ENCODE data around the gene PDXP.

The PDXP gene

GRCh38 chr22:37628830-37629229, 29.7 kb upstream of the PDXP start:
- no peak for DNase-seq

- DNase-seq = no peak
Measured at GRCh38 chr22:37629928-37630327, 28.6 kb upstream of the PDXP start.

GRCh38 chr22:37630839-37631435, 27.6 kb upstream of the PDXP start:
- DNase-seq = no peak

DNA sequence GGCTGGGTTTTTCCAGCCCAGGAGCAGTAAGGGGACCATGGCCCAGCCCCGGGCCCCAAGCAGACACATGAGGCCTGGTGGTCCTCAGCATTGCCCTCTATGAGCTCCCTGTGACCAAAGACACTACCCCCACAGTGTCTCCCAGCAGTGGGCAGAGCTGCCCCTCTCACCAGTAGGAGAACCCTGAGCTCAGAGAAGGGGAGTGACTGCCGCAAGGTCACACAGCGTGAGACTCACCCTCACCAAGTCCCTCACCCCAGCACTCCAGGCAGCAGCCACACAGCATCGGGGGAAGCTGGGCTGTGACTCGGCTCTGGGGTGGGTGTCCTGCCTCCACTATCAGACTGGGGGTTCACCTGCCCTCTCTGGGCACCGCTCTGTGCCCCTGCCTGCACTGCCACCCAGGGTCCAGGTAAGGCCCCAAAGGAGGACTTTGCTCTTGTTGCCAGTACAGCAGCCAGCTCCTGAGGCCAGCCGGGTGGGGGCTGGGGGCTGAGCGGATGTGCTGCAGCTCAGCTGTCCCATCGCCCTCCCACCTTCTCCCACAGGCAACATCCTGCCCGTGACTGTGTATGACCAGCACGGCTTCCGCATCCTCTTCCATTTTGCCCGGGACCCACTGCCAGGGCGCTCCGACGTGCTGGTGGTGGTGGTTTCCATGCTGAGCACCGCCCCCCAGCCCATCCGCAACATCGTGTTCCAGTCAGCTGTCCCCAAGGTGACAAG, 26.9 kb upstream of the PDXP start:
- DNase-seq = no peak

DNA sequence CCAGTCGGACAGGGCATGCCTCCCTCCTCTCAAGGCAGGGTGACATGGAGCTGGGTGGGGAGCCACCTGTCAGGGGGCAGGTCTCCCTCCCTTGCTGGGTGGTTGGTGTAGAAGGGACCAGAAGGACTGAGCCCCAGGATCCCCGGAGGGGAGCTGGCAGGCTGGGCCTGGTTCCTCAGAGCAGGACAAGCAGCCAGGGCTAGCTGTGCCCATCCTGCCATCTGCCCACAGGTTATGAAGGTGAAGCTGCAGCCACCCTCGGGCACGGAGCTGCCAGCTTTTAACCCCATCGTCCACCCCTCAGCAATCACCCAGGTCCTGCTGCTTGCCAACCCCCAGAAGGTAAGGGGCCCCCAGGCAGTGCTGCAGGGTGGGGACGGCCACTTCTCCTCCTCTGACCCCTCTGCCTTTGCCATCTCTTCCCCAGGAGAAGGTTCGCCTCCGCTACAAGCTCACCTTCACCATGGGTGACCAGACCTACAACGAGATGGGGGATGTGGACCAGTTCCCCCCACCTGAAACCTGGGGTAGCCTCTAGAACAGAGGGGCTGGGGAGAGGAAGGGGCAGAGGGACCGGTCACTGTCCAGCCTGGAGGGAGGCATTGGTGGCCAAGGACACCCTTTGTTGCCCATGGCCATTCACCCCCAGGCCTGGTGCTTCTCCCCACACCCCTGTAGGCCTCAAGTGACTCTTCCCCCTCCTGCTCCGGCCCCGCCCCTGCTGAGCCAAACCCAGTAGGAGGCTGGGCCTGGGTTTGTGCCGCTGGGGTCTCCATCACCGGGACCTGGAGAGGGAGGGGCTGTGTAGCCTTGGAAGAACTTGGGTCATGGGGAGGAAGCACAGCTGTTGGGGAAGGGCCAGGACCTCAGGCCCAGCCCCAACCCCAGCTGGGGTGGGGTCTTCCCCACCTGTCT, 26.1 kb upstream of the PDXP start:
- DNase-seq = no peak

DNA sequence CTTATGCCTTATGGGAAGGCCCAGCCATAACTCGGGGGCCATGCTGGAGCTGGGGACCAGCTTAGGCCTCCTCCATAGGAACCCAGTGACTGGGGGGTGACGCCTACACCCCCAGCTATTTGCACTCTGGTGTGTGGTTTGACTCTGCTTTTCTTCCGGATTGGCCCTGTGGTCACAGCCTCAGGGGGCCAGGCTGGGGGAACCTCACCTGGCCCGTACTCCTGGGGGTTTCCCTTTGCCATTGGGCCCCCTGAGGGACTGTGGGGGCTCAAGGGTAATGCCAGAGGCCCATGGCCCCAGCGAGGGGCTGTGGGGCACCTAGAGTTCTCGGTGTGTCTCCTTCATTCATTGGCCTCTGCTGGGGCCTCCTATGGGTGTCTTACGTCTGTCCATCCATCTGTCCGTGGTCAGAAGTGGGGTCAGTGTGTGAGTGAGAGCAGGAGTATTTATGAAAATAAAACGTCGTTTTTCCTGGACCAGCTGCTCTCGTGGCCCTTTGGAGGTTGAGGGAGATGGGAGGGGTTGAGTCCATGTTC, 25.4 kb upstream of the PDXP start:
- DNase-seq = no peak

DNA sequence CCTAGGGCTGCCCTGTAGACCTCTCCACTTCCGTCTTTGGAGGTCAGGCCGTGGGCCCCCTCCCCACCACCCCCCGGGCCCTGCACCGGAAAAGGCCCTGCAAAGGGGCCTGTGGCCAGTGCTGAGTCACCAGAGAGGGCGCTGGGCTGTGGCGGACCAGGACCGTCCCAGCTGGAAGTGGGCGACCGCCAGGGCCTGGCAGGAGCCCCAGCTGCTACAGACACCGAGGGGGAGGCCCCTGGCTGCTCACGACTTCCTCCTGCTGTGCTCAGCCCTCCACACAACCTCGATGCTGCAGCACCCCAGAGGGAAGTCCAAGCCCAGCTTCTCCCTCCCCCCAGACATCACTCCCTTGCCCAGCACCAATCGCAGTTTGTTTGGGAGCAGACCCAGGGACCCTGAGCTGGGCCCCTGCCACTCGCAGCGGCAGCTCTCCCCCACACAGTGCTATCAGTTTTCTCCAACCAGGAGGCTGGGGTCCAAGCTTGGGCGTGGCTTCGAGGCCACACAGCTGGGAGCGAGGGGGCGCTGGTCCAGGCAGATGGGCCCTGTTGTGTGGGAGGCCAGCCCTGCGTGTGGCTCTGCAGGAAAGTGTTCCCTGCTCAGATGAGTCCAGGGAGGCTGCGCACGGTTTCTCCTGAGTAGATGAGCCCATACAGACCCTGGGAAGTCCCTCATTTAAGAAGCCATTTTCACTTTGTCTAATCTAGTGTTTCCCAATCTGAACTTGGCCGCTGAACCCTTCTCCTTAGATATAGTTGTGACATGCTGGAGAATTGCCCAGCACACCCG, 24.7 kb upstream of the PDXP start:
- DNase-seq = peak; percentile 82

DNA sequence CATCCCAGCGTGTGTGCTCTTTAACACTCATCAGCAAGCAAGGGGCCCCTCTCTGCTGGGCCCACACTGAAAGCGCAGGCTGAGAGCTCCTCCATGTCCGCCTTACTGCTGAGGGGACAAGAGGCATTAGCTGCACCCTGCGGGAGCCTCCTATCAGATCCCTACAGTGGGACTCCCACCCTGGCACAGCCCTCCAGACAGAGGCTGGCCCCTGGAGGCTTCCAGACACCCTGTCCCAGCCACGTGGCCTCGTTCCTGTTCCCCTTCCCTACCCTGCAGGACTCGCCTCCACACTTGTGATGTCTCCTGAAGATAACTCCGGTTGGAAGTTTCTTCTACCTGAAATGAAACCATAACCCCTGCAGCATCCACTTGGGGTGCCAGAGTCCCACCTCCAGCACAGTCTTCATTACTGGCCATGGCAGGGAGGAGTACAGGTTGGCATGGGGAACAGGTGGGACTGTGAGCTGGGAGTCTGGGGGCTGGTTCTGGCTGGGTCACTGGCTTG, 24.1 kb upstream of the PDXP start:
- no peak for DNase-seq

GRCh38 chr22:37635157-37635556, 23.4 kb upstream of the PDXP start:
- DNase-seq = no peak

- no peak for DNase-seq
Measured at GRCh38 chr22:37636186-37636948, 22.2 kb upstream of the PDXP start.

GRCh38 chr22:37636949-37637273, 21.6 kb upstream of the PDXP start:
- DNase-seq = no peak

- no peak for DNase-seq
Measured at GRCh38 chr22:37638391-37639069, 20.0 kb upstream of the PDXP start.

DNA sequence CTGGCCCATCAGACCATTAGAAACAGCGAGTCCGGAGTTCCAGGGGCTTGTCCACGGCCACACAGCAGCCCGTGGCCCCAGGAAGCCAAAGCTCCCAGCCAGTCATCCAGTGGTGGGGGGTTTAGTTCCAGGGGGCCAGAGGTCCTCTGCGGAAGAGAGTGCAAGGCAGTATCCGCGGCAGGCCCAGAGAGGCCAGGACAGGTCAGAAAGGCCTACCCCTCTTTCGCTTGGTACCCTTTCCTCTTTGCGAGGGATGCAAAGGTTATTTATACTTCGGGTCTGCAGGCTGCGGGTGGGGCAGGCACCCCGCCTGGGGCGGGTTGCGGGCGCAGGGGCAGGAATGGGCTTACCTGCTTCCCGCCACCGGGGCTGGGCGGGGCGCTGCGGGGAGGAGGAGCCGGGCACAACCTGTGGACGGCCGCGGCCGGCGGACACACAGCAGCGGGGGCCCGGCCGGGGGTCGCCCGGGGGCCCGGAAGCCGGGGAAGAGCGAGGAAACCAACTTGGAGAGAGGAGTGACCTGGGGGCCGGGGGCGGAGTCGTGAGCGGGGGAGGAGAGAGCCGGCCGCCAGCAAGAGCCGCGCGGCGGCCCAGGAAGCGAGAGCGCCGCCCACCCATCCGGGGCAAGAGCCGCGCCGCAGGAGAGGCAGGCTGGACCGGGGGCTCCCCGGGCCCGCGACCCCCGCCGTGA, 19.3 kb upstream of the PDXP start, which contains the start of gene SH3BP1:
SH3BP1 (plus strand) TSS at position 600 of the 691 bp plus-strand sequence. CDS start 119 bp downstream, outside the sequence.
- DNase-seq = peak; percentile 51

- no peak for DNase-seq
Measured at GRCh38 chr22:37639771-37640590, 18.5 kb upstream of the PDXP start.

- no peak for DNase-seq
Measured at GRCh38 chr22:37640591-37641560, 17.6 kb upstream of the PDXP start.

DNA sequence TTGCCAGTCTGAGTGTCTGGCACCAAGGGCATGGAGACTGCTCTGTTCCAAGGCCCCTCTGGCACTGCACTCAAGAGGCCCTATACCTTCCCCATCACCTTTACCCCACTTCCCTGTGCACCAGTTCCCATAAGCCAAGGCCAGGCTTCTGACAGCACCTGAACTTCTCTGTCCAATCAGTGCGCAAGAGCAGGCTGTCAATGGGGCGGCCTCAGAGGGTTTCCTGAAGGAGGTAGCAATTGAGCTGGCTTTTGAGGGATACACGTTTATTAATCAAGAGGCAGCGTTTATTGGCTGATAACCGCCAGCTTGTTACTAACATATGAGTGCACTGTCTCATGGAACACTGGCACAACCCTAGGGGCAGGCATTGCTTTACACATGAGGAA, 17.0 kb upstream of the PDXP start:
- no peak for DNase-seq

GRCh38 chr22:37643225-37643847, 15.2 kb upstream of the PDXP start:
- peak; percentile 61 for DNase-seq
